NCI-H1930 (cell line): Measurements from ENCODE around the gene ZSWIM4.
"Not testable (repeated sequence)": the region's sequence is repeated elsewhere in the genome, so short reads cannot be mapped to it uniquely, and the experiment has no call there.

ENCODE experiments used
- DNase-seq, 2 experiments: peaks; one replicate each; lab custom pipeline; 2025; lab: John Stamatoyannopoulos, UW

The ZSWIM4 gene

GRCh38 chr19:13778398-13778797, 16.8 kb upstream of the ZSWIM4 start:
- DNase-seq, result no peak

- DNase-seq, result no peak
Measured at GRCh38 chr19:13778847-13779246, 16.4 kb upstream of the ZSWIM4 start.

- not testable (repeated sequence) for DNase-seq
Measured at GRCh38 chr19:13779794-13780193, 15.4 kb upstream of the ZSWIM4 start.

- no peak for DNase-seq
Measured at GRCh38 chr19:13781547-13781946, 13.7 kb upstream of the ZSWIM4 start.

GRCh38 chr19:13782537-13782936, 12.7 kb upstream of the ZSWIM4 start:
- DNase-seq, result no peak

GRCh38 chr19:13783565-13784500, 11.4 kb upstream of the ZSWIM4 start:
- no peak for DNase-seq

GRCh38 chr19:13784731-13785452, 10.4 kb upstream of the ZSWIM4 start:
- peak in 1 of 2 experiments; percentile 13 for DNase-seq

- no peak for DNase-seq
Measured at GRCh38 chr19:13788991-13789390, 6.3 kb upstream of the ZSWIM4 start.

GRCh38 chr19:13790354-13790753, 4.9 kb upstream of the ZSWIM4 start:
- DNase-seq, result no peak

GRCh38 chr19:13793317-13793716, 1.9 kb upstream of the ZSWIM4 start:
- DNase-seq, result not testable (repeated sequence)

- no peak for DNase-seq
Measured at GRCh38 chr19:13794398-13794756, 866 bp upstream of the ZSWIM4 start.

- no peak for DNase-seq
Measured at GRCh38 chr19:13795595-13796300, 505 bp downstream of the ZSWIM4 start.

- DNase-seq, result no peak
Measured at GRCh38 chr19:13796301-13797057, 1.2 kb downstream of the ZSWIM4 start.

- DNase-seq, result no peak
Measured at GRCh38 chr19:13797058-13797440, 1.8 kb downstream of the ZSWIM4 start.

GRCh38 chr19:13797870-13798269, 2.6 kb downstream of the ZSWIM4 start:
- DNase-seq, result no peak

- DNase-seq, result no peak
Measured at GRCh38 chr19:13799669-13800068, 4.4 kb downstream of the ZSWIM4 start.

GRCh38 chr19:13803038-13803437, 7.8 kb downstream of the ZSWIM4 start:
- no peak for DNase-seq

- no peak for DNase-seq
Measured at GRCh38 chr19:13804830-13805683, 9.8 kb downstream of the ZSWIM4 start.

GRCh38 chr19:13806728-13807127, 11.5 kb downstream of the ZSWIM4 start:
- no peak for DNase-seq

- DNase-seq, result no peak
Measured at GRCh38 chr19:13807421-13808021, 12.3 kb downstream of the ZSWIM4 start.
